Fibroblast of skin of right quadriceps (primary cell): ENCODE data around the gene PRKACB.
"Not testable (repeated sequence)": the region's sequence is repeated elsewhere in the genome, so short reads cannot be mapped to it uniquely, and the experiment has no call there.

Experiments used
- DNase-seq: peaks from one replicate; pipeline ENCODE4 v3.0.0-alpha.2; 2013

Gene PRKACB

DNA sequence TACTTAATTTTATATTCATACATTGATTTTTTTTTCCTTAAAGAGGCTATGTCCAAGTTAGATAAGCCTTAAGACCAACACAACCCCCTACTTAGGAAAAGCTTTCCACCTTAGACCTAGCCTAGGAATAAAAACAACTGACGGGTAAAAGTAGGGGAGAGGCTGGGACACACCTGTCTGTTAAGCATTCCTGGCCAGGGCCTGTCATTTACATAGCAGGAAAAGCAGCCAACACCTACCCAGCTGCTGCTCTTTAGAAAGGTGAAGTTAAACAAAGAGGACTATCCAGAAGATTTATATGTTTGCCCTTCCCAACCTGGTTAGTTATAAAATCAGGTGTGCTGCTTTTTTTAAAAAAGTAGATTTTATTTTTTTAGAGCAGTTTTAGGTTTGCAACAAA is 128.3 kb downstream of the PRKACB start:
- DNase-seq = no peak

DNA sequence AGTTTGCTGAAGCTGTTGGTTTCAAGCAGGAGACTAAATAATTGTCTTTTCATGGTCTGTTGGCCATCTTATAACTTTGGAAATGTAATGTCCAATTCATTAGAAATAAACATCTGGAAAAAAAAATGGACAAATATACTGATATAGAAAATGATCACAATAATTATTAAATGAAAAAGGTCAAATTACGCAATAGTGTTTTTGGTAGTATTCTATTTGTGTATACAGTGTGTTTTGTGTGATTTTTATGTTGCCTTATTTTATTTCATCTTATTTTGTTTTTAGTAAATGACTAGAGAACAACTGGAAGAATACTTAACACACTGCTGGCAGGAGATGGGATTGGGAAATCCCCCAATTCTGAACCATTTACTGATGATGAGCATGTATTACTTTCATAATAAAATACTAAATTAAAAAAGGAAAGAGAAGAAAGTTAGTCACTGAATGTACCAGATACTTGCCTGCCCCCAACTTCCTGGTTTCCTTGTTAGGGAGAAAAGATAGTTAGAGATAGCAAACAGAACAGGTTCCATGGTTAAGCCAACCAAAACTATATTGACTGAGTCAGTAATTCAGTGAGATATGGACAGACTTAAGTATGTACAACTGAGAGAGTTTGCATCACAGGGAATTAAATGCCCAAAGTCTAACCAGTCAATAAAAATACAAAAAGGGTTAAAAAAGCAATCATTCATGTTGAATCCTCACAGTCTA is 133.4 kb downstream of the PRKACB start:
- no peak for DNase-seq

DNA sequence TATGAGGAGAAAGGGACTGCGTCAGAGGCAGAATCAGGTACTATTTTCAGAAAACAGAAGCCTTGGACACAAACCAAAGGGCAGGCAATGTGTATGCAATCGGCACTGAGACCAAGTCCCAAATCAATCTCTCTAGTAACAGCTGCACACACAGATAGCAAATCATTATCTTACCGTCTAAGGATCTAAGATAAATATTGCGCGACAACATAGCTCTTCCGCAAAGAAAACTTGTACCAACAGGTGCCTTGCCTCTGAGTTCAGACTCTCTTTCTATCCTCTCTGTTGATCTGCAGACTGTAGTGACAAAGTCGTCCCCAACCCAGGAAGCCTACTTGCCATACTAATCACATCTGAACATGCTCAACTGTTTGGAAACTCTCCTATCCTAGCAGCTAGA is 134.8 kb downstream of the PRKACB start:
- no peak for DNase-seq

DNA sequence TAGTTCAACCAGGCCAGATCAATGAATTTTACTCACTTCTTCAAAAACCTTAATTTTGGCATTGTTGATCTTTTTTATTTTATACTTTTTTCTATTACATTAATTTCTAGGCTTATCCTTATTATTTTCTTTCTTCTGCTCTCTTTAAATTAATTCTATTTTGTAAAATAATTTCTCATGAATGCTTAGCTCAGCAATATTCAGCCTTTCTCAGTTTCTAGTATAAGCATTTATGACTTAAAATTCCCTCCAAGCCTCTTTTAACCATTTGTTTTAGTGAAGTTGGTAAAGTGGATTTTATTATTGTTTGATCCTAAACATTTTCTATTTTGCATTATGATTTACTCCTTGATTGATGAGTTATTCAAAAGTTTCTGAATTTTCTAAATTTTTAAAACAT is 136.8 kb downstream of the PRKACB start:
- DNase-seq = no peak

DNA sequence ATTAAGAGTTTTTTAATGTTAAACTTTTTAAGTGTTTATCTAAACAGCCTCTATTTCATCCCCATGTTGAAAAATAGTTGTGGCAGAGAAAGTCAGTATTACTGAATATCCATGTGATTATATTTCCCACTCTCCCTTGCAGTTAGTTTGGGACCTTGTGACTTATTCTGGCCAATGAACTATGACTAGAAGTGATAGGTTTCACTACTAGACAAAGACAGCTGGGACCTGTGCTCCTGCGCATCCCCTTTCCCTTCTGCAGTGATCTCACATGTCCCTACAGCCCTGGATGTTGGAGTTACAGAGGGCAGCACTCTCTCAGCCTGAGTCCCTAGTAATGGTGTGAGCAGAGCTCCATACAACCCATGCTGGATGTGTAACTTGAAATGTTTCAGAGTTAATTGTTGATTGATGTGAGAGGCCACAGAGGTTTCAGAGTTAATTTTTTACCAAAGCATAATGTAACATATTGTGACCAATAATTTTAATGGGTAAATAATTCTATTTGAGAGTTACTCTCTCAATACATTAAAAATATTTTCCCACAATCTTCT is 138.8 kb downstream of the PRKACB start:
- no peak for DNase-seq

DNA sequence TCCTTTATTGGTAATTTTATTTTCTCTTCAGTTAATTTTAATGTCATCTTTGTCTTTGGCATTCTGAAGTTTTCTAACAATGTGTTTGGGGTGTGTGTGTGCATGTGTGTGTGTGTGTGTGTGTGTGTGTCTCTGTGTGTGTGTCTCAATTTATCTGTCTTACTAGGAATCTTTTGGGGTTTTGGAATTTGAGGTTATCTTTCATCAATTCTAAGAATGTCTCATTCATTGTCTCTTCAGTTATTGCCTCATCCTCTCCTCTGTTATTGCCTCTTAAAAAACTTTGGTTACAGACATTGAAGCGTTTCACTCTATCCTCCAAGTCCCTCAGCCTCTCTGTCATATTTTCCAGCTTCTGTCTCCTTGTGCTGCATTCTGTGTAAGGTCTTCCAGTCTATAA is 139.3 kb downstream of the PRKACB start:
- DNase-seq = no peak

DNA sequence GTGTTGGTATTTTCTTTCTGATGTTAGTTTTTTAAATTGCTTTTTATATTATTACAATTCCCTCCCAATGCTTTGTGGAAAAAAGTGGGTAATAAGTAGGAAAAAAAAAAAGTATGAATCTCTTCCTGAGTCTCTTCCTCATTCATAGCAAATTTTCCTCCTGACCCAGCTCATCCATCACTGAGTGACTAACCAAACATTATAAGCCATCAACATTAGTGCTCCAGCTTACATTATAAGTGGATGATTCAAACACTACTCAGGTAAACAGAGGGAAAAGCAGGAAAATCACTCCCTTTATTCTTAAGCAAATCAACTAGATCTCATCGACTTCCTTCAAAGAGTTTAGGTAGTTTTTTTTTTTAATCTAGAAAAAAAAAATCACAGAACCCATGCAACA is 142.0 kb downstream of the PRKACB start:
- no peak for DNase-seq

DNA sequence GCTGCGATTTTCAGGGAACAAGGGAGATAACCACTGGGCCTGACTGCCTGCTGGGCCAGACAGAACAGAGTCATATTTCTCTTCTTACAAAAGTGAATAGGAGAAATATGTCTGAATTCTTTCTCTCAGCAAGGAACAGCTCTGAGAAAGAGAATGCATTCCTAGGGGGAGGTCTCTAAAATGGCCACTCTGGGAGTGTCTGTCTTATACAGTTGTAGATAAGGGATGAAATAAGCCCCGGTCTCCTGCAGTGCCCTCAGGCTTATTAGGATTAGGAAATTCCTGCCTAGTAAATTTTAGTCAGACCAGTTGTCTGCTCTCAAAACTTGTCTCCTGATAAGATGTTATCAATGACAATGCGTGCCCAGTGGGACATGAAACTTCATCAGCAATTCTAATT is 143.3 kb downstream of the PRKACB start:
- DNase-seq = not testable (repeated sequence)
